AG08396 (cell line): Measurements from ENCODE around the gene PCNX1.

Experiments
- DNase-seq: peaks from one replicate; pipeline ENCODE4 v3.0.0; 2012; ENCODE audit warnings: low spot score, mixed read lengths

Gene PCNX1

DNA sequence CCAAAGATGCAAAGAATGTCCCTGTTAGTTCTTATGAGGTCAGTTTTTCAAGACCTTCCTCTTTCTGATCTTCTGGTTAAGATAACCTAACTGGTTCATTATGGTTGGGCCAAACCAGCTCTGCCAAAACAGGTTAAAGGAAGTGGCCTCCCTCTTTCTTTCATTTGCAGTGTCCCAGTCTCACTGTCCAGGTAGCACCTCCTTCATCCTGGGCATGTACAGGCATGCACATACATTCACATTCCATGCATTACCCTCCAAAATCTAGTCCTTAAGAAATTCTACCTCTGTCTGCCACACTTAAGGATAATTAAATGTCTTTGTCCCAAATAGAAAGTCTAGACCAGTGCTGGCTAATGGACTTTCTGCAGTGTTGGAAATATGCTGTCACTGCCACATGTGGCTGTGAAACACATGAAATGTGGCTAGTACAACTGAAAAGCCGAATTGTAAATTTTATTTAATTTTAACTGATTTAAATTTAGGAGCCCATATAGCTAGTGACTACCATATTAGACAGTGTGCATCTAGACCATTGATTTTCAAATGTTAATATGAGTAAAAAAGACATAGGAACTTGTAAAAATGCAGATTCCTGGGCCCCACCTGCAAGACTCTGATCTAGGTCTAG, 169.3 kb downstream of the PCNX1 start:
- DNase-seq, result no peak

GRCh38 chr14:71078500-71078899, 171.2 kb downstream of the PCNX1 start:
- DNase-seq, result no peak

- no peak for DNase-seq
Observed at GRCh38 chr14:71086567-71086966, 179.3 kb downstream of the PCNX1 start.

DNA sequence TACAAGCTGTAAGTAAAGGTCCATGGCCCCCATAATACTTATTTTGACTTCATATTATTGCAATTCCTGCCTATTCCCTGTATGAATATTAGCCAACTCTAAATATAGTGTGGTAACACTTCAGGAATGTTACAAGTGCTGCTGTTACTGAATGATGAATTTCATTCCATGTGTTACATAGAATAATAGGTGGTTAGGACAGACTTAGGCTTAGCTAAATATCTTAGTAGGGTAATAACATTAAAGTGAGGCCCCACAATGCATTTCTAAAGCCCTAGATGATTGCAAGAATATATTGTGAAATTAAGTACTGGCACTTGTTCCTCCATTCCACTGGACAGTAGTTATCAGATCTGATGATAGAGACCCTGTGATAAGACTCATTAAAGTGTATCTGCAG, 182.7 kb downstream of the PCNX1 start:
- DNase-seq, result no peak

DNA sequence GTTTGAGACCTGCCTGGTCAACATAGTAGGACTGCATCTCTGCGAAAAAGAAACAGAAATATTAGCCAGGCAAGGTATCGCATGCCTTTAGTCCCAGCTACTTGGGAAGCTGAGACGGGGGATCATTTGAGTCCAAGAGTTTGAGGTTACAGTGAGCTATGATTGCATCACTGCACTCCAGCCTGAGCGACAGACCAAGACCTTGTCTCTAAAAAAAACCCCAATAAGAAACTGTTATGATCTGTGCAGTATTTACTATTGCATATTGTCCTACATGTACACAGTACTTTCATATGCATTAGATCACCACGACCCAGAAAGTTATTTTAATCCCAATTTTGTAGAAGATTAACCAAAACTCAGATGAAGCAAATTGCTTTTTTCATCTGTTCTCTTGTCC, 187.5 kb downstream of the PCNX1 start:
- no peak for DNase-seq

DNA sequence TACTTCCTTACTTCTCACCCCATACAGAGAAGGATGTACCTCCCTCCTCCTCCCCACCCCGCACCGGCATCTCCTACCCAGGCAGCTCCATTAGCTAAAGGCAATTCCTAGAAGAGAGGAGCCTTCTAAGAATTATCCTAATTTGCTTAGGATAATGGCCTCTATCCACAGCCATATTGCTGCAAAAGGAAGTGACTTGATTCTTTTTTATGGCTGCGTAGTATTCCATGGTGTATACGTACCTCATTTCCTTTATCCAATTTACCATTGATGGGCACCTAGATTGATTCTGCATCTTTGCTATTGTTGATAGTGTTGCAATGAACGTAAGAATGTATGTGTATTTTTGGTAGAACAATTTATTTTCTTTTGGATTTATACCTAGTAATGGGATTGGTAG, 189.7 kb downstream of the PCNX1 start:
- DNase-seq, result no peak

- DNase-seq, result peak; percentile 35
Observed at GRCh38 chr14:71103662-71104484, 196.6 kb downstream of the PCNX1 start.

GRCh38 chr14:71105177-71105576, 197.9 kb downstream of the PCNX1 start:
- DNase-seq, result no peak

GRCh38 chr14:71107921-71108320, 200.7 kb downstream of the PCNX1 start:
- DNase-seq, result no peak

DNA sequence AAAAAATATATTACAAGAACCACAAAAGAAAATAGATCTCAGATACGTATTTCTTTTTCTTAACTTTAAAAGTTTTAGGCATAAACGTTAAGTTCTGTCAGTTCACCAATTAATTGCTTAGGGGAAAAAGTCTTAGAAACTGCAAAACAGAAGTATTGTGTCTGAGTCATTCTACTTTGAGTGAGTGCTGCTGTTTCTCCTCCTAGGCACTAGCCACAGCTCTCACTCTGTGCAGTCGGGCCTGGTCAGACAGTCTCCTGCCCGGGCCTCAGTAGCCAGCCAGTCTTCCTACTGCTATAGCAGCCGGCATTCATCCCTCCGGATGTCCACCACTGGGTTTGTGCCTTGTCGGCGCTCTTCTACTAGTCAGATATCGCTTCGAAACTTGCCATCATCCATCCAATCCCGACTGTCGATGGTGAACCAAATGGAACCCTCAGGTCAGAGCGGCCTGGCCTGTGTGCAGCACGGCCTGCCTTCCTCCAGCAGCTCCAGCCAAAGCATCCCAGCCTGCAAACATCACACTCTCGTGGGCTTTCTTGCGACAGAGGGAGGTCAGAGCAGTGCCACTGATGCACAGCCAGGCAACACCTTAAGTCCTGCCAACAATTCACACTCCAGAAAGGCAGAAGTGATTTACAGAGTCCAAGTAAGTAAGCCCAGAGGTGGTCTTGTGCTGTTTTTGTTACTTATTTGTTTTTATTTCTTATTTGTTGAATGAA, 201.3 kb downstream of the PCNX1 start:
- no peak for DNase-seq

- DNase-seq, result peak; percentile 42
Observed at GRCh38 chr14:71113376-71113775, 206.1 kb downstream of the PCNX1 start.

DNA sequence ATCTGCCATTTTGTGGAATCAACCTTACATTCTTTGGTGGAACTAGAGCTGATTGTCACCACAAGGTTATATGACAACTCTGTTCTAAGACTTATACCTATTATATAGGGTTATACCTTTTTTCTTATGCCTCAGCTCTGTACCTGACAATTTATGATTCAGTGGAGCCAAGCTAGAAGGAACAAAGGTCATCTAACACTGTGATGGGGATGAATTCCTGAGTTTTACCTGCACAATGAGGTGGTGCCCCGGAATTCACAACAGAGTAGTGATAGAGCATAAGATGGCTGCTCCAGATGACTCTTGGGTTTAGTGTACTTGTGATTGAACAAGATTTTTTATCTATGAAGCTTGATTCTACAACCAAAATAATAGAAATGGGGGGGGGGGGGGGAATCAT, 207.3 kb downstream of the PCNX1 start:
- no peak for DNase-seq

GRCh38 chr14:71115306-71115705, 208.0 kb downstream of the PCNX1 start:
- DNase-seq, result no peak

DNA sequence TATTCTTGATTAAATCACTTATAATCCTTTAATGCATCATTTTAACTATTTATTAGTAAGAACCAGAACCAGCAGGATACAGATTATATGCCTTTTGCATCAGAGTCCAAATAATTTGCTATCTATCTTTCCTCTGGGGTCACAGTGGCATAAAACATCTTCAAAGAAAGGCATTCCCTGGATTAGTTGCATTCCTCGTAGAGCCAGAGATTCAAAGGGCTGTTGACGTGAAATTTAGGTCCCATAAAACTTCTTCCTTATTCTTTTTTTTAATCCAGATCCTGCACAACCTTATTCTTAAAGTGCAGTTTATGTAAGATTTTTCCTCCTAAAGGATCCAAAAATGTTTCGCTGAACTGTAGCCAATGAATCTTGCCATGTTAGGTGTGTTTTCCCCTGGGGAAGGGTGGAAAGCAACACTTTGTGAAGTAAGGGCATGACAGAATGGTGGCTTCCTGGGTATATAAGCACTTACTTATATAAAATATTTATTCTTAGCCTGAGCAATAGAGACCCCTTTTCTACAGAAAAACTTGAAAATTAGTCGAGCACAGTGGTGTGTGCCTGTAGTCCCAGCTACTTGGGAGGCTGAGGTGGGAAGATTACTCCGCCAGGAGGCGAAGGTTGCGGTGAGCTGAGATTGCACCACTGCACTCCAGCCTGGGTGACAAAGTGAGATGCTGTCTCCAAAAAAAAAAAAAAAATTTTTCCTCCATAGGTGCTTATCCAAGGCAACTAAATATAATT, 208.7 kb downstream of the PCNX1 start:
- no peak for DNase-seq

- no peak for DNase-seq
Observed at GRCh38 chr14:71116568-71117122, 209.4 kb downstream of the PCNX1 start.

- no peak for DNase-seq
Observed at GRCh38 chr14:71117839-71118743, 210.8 kb downstream of the PCNX1 start.

DNA sequence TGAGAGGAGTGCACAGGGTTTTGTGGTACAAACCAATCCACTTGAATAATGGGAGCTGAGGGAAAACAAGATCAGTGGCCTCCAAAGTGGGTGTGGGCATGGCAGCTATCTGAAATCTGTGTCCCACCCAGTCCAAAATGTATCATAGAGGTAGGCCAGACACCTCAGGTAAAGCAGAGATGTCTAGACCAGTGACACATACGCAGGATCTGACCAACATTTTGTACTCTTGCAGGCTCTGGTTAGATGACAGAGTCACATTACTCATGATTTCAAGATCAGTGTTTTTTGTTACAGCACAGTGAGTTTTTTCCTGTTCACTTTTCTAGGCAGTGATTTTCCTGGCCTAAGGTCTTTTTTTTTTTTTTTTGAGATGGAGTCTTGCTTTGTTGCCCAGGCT, 211.8 kb downstream of the PCNX1 start:
- no peak for DNase-seq

DNA sequence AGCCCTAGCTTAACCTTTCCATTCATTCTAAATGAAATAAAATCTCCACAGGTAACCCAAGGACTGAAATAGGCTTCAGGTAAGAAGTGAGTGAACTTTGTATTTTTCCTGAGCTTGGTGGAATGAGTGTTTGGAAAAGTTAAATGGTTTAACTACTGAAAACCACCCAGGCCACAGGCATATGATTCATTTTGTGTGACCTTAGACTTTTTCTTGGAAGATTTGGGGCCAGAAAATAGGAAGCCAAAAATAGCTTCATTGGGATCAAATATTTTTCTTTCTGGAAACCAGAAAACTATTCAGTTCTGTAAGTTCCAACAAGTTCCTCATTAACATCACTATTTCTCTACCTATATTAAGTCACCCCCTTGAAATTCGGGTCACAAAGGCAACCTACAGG, 212.6 kb downstream of the PCNX1 start:
- no peak for DNase-seq

GRCh38 chr14:71121001-71121400, 213.7 kb downstream of the PCNX1 start:
- DNase-seq, result no peak

GRCh38 chr14:71121711-71122110, 214.5 kb downstream of the PCNX1 start:
- DNase-seq, result no peak
